KOPT-K1 (cell line): ENCODE results near the gene GRM4.

Source experiments
- H3K27ac ChIP-seq: fragments of 200-600 bp; sonication (generic); 2 replicates; pipeline ENCODE4 v1.5.1; 2016; ENCODE audit warnings: antibody characterized with exemption, mild to moderate bottlenecking, low read depth, low read length; ENCODE audit not compliant: poor library complexity, severe bottlenecking
- H3K36me3 ChIP-seq: fragments of 200-600 bp; sonication (generic); 2 replicates; pipeline ENCODE4 v1.5.1; 2017; ENCODE audit warnings: antibody characterized with exemption, mild to moderate bottlenecking, low read length, moderate library complexity; ENCODE audit not compliant: insufficient read depth
- H3K9me3 ChIP-seq: fragments of 200-600 bp; sonication (generic); 2 replicates; pipeline ENCODE4 v1.5.1; 2017; ENCODE audit warnings: antibody characterized with exemption, low read length, mild to moderate bottlenecking; ENCODE audit not compliant: insufficient read depth, poor library complexity, severe bottlenecking

Gene GRM4

GRCh38 chr6:33974030-33974429 lies 171.9 kb downstream of the GRM4 start:
- H3K9me3 ChIP-seq = peaks cover 12% of the 10 kb centered on the region
- H3K36me3 ChIP-seq = no peaks in the 10 kb centered on the region
- no peak overlapping the region for H3K27ac ChIP-seq

DNA sequence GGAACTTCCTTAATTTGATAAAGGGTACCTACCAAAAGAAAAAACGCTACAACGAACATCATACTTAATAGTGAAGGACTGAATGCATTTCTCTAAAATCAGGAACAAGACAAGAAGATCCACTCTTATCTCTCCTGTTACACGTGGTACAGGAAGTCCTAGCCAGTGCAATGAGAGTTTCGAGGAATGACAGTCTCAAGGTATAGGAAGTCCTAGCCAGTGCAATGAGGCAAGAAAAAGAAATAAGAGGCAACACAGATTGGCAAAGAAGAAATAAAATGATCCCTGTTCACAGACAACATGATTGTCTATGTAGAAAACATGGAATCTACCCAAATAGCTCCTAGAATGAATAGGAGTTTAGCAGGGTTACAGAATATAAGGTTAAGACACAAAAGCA lies 174.3 kb downstream of the GRM4 start:
- H3K36me3 ChIP-seq = no peaks in the 10 kb centered on the region
- no peak overlapping the region for H3K27ac ChIP-seq
- H3K9me3 ChIP-seq = peaks cover 12% of the 10 kb centered on the region
